OCI-LY3 (cell line): ENCODE results near the gene FGR.

Experiments
- H2AFZ ChIP-seq: fragments of 200-600, 300-600 bp; shearing (Covaris generic); 2 replicates; pipeline ENCODE4 v1.6.0; 2014; ENCODE audit warnings: antibody characterized with exemption, low read depth, low read length
- H3K27ac ChIP-seq: fragments of 200-600, 300-600 bp; sonication (generic); 2 replicates; pipeline ENCODE4 v1.5.1; 2014; ENCODE audit warnings: mild to moderate bottlenecking, low read length, moderate library complexity, mixed read lengths
- H3K27me3 ChIP-seq: fragments of 200-600, 300-600 bp; sonication (generic); 2 replicates; pipeline ENCODE4 v1.6.1; 2014; ENCODE audit warnings: low read depth, low read length, mixed read lengths
- H3K36me3 ChIP-seq: fragments of 200-600, 300-600 bp; sonication (generic); replicated peaks from 2 replicates; pipeline ENCODE3; 2014; ENCODE audit warnings: low read depth, low read length, mixed read lengths
- H3K4me1 ChIP-seq: fragments of 300-600, 200-600 bp; sonication (generic); 2 replicates; pipeline ENCODE4 v1.6.1; 2014; ENCODE audit warnings: low read length, mixed read lengths
- H3K4me2 ChIP-seq: fragments of 200-600, 300-600 bp; sonication (generic); 2 replicates; pipeline ENCODE4 v1.6.1; 2014; ENCODE audit warnings: low read length, mixed read lengths
- H3K4me3 ChIP-seq: fragments of 300-600, 200-600 bp; sonication (generic); 2 replicates; pipeline ENCODE4 v1.5.1; 2014; ENCODE audit warnings: antibody characterized with exemption, mild to moderate bottlenecking, low read length, moderate library complexity
- H3K79me2 ChIP-seq: fragments of 300-600, 200-600 bp; shearing (Covaris generic); 2 replicates; pipeline ENCODE4 v1.6.1; 2014; ENCODE audit warnings: mild to moderate bottlenecking, low read length, mixed read lengths
- H3K9ac ChIP-seq: fragments of 300-600, 200-600 bp; shearing (Covaris generic); 2 replicates; pipeline ENCODE4 v1.6.0; 2014; ENCODE audit warnings: mild to moderate bottlenecking, low read length, moderate library complexity
- H3K9me3 ChIP-seq: fragments of 200-600, 300-600 bp; shearing (Covaris generic); 2 replicates; pipeline ENCODE4 v1.6.1; 2014; ENCODE audit warnings: low read length, mixed read lengths; ENCODE audit not compliant: insufficient read depth
- H4K20me1 ChIP-seq: fragments of 200-600, 300-600 bp; sonication (generic); 2 replicates; pipeline ENCODE4 v1.6.1; 2016; ENCODE audit warnings: low read length, mixed read lengths; ENCODE audit not compliant: insufficient read depth
- EZH2phosphoT487 ChIP-seq: fragments of 200-600 bp; shearing (Covaris generic); IDR thresholded peaks from 2 replicates; pipeline ENCODE4 v1.6.1; 2018; ENCODE audit warnings: antibody characterized with exemption, mixed run types, low read depth
- TF ChIP-seq, protein P1 (sequence below): fragments of 200-600, 300-600 bp; sonication (generic); IDR thresholded peaks from 2 replicates; pipeline ENCODE4 v1.5.1; 2014; ENCODE audit warnings: antibody characterized with exemption, low read length, low read depth

The FGR gene

DNA sequence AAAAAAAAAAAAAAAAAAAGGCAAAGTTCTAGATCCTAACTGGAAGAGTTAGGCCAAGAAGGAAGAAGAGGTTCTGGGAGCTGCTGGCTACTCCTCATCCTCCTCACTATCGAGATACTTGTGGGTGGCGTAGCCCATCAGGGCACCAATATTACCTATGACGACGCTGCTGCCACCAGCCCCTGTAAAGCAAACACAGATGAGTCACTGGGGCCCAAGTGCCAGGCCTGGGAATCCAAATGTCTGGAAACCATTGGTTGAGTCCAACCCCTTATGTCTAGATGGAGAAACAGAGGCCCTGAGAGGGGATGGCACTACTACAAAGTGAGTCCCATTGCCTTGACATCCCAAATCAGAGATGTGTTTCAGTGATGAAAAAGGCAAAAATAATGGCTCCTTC lies 31.3 kb upstream of the FGR start:
- H3K79me2 ChIP-seq, result no peaks in the 10 kb centered on the region
- H2AFZ ChIP-seq, result 0 out of 2 replicates have a peak overlapping the region, but pooled peaks have one; percentile 39
- TF ChIP-seq, protein P1, sequence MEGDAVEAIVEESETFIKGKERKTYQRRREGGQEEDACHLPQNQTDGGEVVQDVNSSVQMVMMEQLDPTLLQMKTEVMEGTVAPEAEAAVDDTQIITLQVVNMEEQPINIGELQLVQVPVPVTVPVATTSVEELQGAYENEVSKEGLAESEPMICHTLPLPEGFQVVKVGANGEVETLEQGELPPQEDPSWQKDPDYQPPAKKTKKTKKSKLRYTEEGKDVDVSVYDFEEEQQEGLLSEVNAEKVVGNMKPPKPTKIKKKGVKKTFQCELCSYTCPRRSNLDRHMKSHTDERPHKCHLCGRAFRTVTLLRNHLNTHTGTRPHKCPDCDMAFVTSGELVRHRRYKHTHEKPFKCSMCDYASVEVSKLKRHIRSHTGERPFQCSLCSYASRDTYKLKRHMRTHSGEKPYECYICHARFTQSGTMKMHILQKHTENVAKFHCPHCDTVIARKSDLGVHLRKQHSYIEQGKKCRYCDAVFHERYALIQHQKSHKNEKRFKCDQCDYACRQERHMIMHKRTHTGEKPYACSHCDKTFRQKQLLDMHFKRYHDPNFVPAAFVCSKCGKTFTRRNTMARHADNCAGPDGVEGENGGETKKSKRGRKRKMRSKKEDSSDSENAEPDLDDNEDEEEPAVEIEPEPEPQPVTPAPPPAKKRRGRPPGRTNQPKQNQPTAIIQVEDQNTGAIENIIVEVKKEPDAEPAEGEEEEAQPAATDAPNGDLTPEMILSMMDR, result no peak
- TF ChIP-seq EZH2phosphoT487, result no peak
- no peaks in the 10 kb centered on the region for H3K27me3 ChIP-seq
- H3K4me1 ChIP-seq, result peaks cover 13% of the 10 kb centered on the region
- H4K20me1 ChIP-seq, result no peaks in the 10 kb centered on the region
- H3K9me3 ChIP-seq, result no peaks in the 10 kb centered on the region
- H3K4me3 ChIP-seq, result no peak overlapping the region
- no peak overlapping the region for H3K9ac ChIP-seq
- no peak overlapping the region for H3K27ac ChIP-seq
- no peak overlapping the region for H3K4me2 ChIP-seq
- H3K36me3 ChIP-seq, result no peaks in the 10 kb centered on the region

DNA sequence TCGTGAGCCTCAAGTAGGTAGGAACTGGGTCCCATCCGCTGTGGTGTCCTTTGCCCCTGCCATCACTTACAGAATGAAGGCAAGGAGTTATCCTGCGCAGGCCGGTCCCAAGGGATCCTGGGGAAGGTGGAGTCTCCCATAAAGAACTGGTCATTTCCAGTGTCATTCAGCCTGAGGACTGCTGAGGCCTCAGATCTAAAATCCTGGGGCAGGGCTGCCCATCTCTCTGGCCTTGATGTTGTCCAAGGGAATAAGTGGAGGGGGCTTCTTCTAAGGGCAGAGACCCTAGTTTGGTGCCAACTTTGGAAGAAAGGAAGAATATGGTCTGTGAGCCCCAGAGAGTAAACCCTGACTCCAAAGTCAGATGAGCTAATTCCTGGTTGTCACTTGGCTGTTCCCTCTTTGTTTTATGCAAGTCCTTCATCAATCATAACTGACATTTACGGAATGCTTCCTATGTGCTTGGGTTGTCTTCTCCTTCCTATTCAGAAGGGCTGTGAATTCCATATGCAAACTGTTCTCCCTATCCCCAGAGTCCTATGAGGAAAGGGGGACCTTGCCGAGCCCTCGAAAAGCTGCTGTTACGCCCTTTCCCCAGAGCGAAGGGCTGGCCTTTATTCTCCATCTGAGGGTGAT lies 30.1 kb upstream of the FGR start:
- Histone ChIP-seq H3K9me3 (no peaks in the 10 kb centered on the region), H3K27ac (no peak overlapping the region), H3K4me1 (peaks cover 19% of the 10 kb centered on the region), H3K79me2 (no peaks in the 10 kb centered on the region), H3K4me2 (no peak overlapping the region), H4K20me1 (no peaks in the 10 kb centered on the region), H3K36me3 (no peaks in the 10 kb centered on the region), H3K9ac (no peak overlapping the region), H3K27me3 (no peaks in the 10 kb centered on the region), H3K4me3 (no peak overlapping the region), H2AFZ (no peak overlapping the region)
- no peak for TF ChIP-seq EZH2phosphoT487
- TF ChIP-seq, protein P1, result no peak

DNA sequence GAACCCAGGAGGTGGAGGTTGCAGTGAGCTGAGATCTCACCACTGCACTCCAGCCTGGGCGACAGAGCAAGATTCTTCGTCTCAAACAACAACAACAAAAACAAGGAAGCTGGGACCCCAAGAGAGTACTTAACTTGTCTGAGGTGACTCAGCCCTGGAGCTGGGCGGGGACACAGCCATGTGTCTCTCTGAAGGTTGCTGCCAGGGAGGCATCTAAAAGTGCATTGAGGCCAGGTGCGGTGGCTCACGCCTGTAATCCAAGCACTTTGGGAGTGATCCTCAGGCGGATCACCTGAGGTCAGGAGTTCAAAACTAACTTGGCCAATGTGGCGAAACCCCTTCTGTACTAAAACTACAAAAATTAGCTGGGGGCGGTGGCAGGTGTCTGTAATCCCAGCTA lies 29.3 kb upstream of the FGR start:
- H3K79me2 ChIP-seq, result no peaks in the 10 kb centered on the region
- H2AFZ ChIP-seq, result no peak overlapping the region
- peaks cover 19% of the 10 kb centered on the region for H3K4me1 ChIP-seq
- H4K20me1 ChIP-seq, result no peaks in the 10 kb centered on the region
- no peaks in the 10 kb centered on the region for H3K27me3 ChIP-seq
- no peak overlapping the region for H3K27ac ChIP-seq
- no peaks in the 10 kb centered on the region for H3K9me3 ChIP-seq
- H3K36me3 ChIP-seq, result no peaks in the 10 kb centered on the region
- TF ChIP-seq, protein P1, result no peak
- no peak for TF ChIP-seq EZH2phosphoT487
- no peak overlapping the region for H3K4me2 ChIP-seq
- no peak overlapping the region for H3K4me3 ChIP-seq
- no peak overlapping the region for H3K9ac ChIP-seq

DNA sequence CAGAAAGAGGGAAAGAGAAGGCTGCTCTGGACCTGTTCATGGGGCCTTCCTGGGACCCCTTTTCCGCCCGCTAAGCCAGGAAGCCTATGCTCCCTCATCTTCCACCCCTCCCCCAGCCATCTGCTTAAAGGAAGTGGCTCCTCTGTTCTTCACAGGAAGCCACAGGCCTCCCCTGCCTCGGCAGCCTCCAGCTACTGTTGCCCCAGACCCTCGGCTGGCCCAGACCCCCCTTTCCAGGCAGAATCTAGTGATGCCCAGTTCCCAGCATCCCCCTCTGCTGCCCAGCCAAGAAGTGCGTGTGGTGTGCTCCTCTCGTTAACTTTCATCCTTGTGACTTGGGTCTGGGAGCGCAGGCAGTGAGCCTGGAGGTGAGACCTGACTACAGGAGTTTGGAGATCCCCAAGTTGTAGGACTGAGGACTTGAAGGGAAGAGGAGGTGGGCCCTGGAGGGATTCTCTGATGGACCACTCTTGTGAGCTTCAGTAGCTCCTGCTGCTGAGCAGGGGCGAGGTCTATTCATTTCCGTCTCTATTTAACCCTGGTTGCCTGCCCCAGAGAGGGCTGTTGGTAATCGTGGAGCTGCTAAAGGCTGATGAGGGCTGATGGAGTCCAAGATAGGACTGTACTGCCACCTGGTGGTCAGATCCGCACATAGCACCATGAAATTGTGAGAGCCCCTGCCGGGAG lies 27.9 kb upstream of the FGR start:
- H3K36me3 ChIP-seq, result no peaks in the 10 kb centered on the region
- H3K27ac ChIP-seq, result peak overlapping the region; percentile 81
- peak overlapping the region; percentile 83 for H3K9ac ChIP-seq
- TF ChIP-seq, protein P1, result peak; percentile 75
- TF ChIP-seq EZH2phosphoT487, result no peak
- H3K4me1 ChIP-seq, result peaks cover 29% of the 10 kb centered on the region
- peak overlapping the region; percentile 94; the same call in 1 of the 2 replicates for H2AFZ ChIP-seq
- no peaks in the 10 kb centered on the region for H4K20me1 ChIP-seq
- H3K4me2 ChIP-seq, result peak overlapping the region; percentile 82
- H3K27me3 ChIP-seq, result no peaks in the 10 kb centered on the region
- H3K9me3 ChIP-seq, result no peaks in the 10 kb centered on the region
- no peaks in the 10 kb centered on the region for H3K79me2 ChIP-seq
- H3K4me3 ChIP-seq, result peak overlapping the region; percentile 52; the same call in 1 of the 2 replicates
